Hepatocyte (in vitro differentiated cells): Measurements from ENCODE around the gene CLTA. TPM values are rescaled to one million over a fixed set of nuclear protein-coding genes. Genes with fewer than 3 reads are reported as not detected.
A peak's percentile ranks its signal among the peaks of the same experiment; 100 is the strongest.

Experiments
- DNase-seq: peaks from one replicate; pipeline ENCODE4 v3.0.0-alpha.2; 2016; ENCODE audit warnings: low spot score
- H2AFZ ChIP-seq: fragments of 200-600 bp; sonication (generic); 2 replicates; pipeline ENCODE4 v1.6.0; 2016; ENCODE audit warnings: antibody characterized with exemption, mild to moderate bottlenecking
- H3K27ac ChIP-seq: fragments of 200-600 bp; sonication (generic); 2 replicates; pipeline ENCODE4 v1.5.1; 2016; ENCODE audit warnings: mild to moderate bottlenecking
- H3K27me3 ChIP-seq: fragments of 200-600 bp; sonication (generic); 2 replicates; pipeline ENCODE4 v1.6.1; 2016
- H3K36me3 ChIP-seq: fragments of 200-600 bp; sonication (generic); replicated peaks from 2 replicates; pipeline ENCODE4 v1.5.1; 2016; ENCODE audit warnings: low read depth; ENCODE audit not compliant: insufficient read depth
- H3K4me1 ChIP-seq: fragments of 200-600 bp; sonication (generic); 2 replicates; pipeline ENCODE4 v1.5.1; 2016; ENCODE audit warnings: mild to moderate bottlenecking, moderate library complexity; ENCODE audit not compliant: insufficient read depth
- H3K4me2 ChIP-seq: fragments of 200-600 bp; sonication (generic); 2 replicates; pipeline ENCODE4 v1.6.0; 2016
- H3K4me3 ChIP-seq: fragments of 200-600 bp; sonication (generic); 2 replicates; pipeline ENCODE4 v1.5.1; 2016; ENCODE audit warnings: mild to moderate bottlenecking
- H3K79me2 ChIP-seq: fragments of 200-600 bp; sonication (generic); 2 replicates; pipeline ENCODE4 v1.6.0; 2017; ENCODE audit warnings: mild to moderate bottlenecking
- H3K9me2 ChIP-seq: fragments of 200-600 bp; sonication (generic); replicated peaks from 2 replicates; pipeline ENCODE4 v1.6.0; 2017; ENCODE audit warnings: mild to moderate bottlenecking; ENCODE audit not compliant: insufficient read depth
- H3K9me3 ChIP-seq: fragments of 200-600 bp; sonication (generic); 2 replicates; pipeline ENCODE4 v1.5.1; 2016; ENCODE audit warnings: low read depth, mild to moderate bottlenecking
- H4K20me1 ChIP-seq: fragments of 200-600 bp; sonication (generic); 2 replicates; pipeline ENCODE4 v1.6.0; 2016; ENCODE audit warnings: mild to moderate bottlenecking; ENCODE audit not compliant: insufficient read depth, poor library complexity, severe bottlenecking
- EZH2 ChIP-seq: fragments of 200-600 bp; sonication (generic); IDR thresholded peaks from 2 replicates; pipeline ENCODE4 v1.6.1; 2016; ENCODE audit warnings: antibody characterized with exemption, mild to moderate bottlenecking, borderline replicate concordance
- EZH2phosphoT487 ChIP-seq: fragments of 200-600 bp; sonication (generic); IDR thresholded peaks from one replicate; pipeline ENCODE4 v1.6.1; 2018; ENCODE audit warnings: antibody characterized with exemption, mild to moderate bottlenecking, low read depth, moderate library complexity; ENCODE audit not compliant: unreplicated experiment, severe bottlenecking
- WGBS: methylation state at CpG from one replicate; pipeline ENCODE4 v1.1.6; 2016; ENCODE audit warnings: low lambda C conversion rate; ENCODE audit errors: missing lambda C conversion rate; 5-methylcytosine and 5-hydroxymethylcytosine counted together
- polyA plus RNA-seq: library from polyadenylated mRNA; unstranded; fragments of >200 nt; fragmentation: Nextera tagmentation; extraction: Ambion mirVana; gene quantifications from 2 replicates; pipeline ENCODE4 v1.2.1, GENCODE V29; 2016
- total RNA-seq: library from RNA; depleted of rRNA; stranded (reverse); fragments of >200 nt; gene quantifications from 2 replicates; pipeline ENCODE4 v1.2.3, GENCODE V29; 2014
- TF ChIP-seq, protein P1 (sequence below): fragments of 200-600 bp; sonication (generic); IDR thresholded peaks from 2 replicates; pipeline ENCODE4 v1.5.1; 2016; ENCODE audit warnings: antibody characterized with exemption, mild to moderate bottlenecking; ENCODE audit not compliant: poor library complexity

CLTA gene
- total and polyA plus RNA-seq, 2 experiments from 2014 or later, result 283 to 317 TPM

GRCh38 chr9:36149197-36149596, 41.5 kb upstream of the CLTA start:
- no peaks in the 10 kb centered on the region for H3K79me2 ChIP-seq
- H3K4me3 ChIP-seq, result no peak overlapping the region
- H3K4me1 ChIP-seq, result no peaks in the 10 kb centered on the region
- H3K27me3 ChIP-seq, result no peaks in the 10 kb centered on the region
- TF ChIP-seq, protein P1, sequence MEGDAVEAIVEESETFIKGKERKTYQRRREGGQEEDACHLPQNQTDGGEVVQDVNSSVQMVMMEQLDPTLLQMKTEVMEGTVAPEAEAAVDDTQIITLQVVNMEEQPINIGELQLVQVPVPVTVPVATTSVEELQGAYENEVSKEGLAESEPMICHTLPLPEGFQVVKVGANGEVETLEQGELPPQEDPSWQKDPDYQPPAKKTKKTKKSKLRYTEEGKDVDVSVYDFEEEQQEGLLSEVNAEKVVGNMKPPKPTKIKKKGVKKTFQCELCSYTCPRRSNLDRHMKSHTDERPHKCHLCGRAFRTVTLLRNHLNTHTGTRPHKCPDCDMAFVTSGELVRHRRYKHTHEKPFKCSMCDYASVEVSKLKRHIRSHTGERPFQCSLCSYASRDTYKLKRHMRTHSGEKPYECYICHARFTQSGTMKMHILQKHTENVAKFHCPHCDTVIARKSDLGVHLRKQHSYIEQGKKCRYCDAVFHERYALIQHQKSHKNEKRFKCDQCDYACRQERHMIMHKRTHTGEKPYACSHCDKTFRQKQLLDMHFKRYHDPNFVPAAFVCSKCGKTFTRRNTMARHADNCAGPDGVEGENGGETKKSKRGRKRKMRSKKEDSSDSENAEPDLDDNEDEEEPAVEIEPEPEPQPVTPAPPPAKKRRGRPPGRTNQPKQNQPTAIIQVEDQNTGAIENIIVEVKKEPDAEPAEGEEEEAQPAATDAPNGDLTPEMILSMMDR, result no peak
- TF ChIP-seq EZH2 (no peak), EZH2phosphoT487 (no peak)
- 88% methylated on average over 4 of the region's 4 CpGs for WGBS
- no peaks in the 10 kb centered on the region for H3K36me3 ChIP-seq
- DNase-seq, result no peak
- no peaks in the 10 kb centered on the region for H4K20me1 ChIP-seq
- H2AFZ ChIP-seq, result no peak overlapping the region
- H3K4me2 ChIP-seq, result no peak overlapping the region
- H3K27ac ChIP-seq, result peak overlapping the region; percentile 29
- H3K9me2 ChIP-seq, result no peaks in the 10 kb centered on the region
- no peaks in the 10 kb centered on the region for H3K9me3 ChIP-seq

GRCh38 chr9:36150574-36151315, 40.0 kb upstream of the CLTA start:
- no peaks in the 10 kb centered on the region for H3K9me2 ChIP-seq
- DNase-seq, result no peak
- no peaks in the 10 kb centered on the region for H3K4me1 ChIP-seq
- H3K4me2 ChIP-seq, result no peak overlapping the region
- 74% methylated on average over 4 of the region's 4 CpGs for WGBS
- H3K79me2 ChIP-seq, result no peaks in the 10 kb centered on the region
- H3K27me3 ChIP-seq, result no peaks in the 10 kb centered on the region
- H2AFZ ChIP-seq, result no peak overlapping the region
- TF ChIP-seq EZH2 (no peak), EZH2phosphoT487 (no peak)
- TF ChIP-seq, protein P1, result no peak
- no peaks in the 10 kb centered on the region for H4K20me1 ChIP-seq
- no peaks in the 10 kb centered on the region for H3K9me3 ChIP-seq
- no peak overlapping the region for H3K4me3 ChIP-seq
- no peaks in the 10 kb centered on the region for H3K36me3 ChIP-seq
- no peak overlapping the region for H3K27ac ChIP-seq

GRCh38 chr9:36151316-36152210, 39.2 kb upstream of the CLTA start:
- TF ChIP-seq, protein P1, result no peak
- no peak for TF ChIP-seq EZH2phosphoT487
- no peak for TF ChIP-seq EZH2
- Histone ChIP-seq H3K27ac (no peak overlapping the region), H3K4me3 (no peak overlapping the region), H3K9me3 (no peaks in the 10 kb centered on the region), H3K4me2 (no peak overlapping the region), H3K36me3 (no peaks in the 10 kb centered on the region), H2AFZ (no peak overlapping the region), H3K4me1 (no peaks in the 10 kb centered on the region), H3K27me3 (no peaks in the 10 kb centered on the region), H3K79me2 (no peaks in the 10 kb centered on the region), H3K9me2 (no peaks in the 10 kb centered on the region), H4K20me1 (no peaks in the 10 kb centered on the region)
- WGBS, result 90% methylated on average over 14 of the region's 14 CpGs
- DNase-seq, result no peak
